NT2/D1 (cell line): ENCODE measurements around the gene FAM210B.
A peak's percentile ranks its signal among the peaks of the same experiment; 100 is the strongest.
"Not testable (repeated sequence)": the region's sequence is repeated elsewhere in the genome, so short reads cannot be mapped to it uniquely, and the experiment has no call there.

Experiments used
- DNase-seq: peaks from one replicate; pipeline ENCODE4 v3.0.0-alpha.2; 2011; ENCODE audit warnings: low read depth, low spot score
- H3K27me3 ChIP-seq: 2 replicates; pipeline ENCODE4 v1.6.0; 2011; ENCODE audit warnings: mild to moderate bottlenecking; ENCODE audit not compliant: insufficient read length, insufficient read depth
- H3K36me3 ChIP-seq: 2 replicates; pipeline ENCODE4 v1.6.1; 2011; ENCODE audit warnings: mild to moderate bottlenecking, low read length, mixed read lengths; ENCODE audit not compliant: insufficient read depth, insufficient read length
- H3K4me1 ChIP-seq: 2 replicates; pipeline ENCODE4 v1.5.1; 2011; ENCODE audit not compliant: insufficient read depth, insufficient read length
- H3K4me3 ChIP-seq: 2 replicates; pipeline ENCODE4 v1.5.1; 2011; ENCODE audit warnings: low read depth; ENCODE audit not compliant: insufficient read length
- H3K9ac ChIP-seq: 2 replicates; pipeline ENCODE4 v1.6.0; 2011; ENCODE audit warnings: low read depth; ENCODE audit not compliant: insufficient read length
- H3K9me3 ChIP-seq: 2 replicates; pipeline ENCODE4 v1.5.1; 2011; ENCODE audit warnings: mild to moderate bottlenecking, low read length; ENCODE audit not compliant: insufficient read depth
- SUZ12 ChIP-seq: IDR thresholded peaks from 2 replicates; pipeline ENCODE4 v1.6.1; 2011; ENCODE audit not compliant: insufficient read length, insufficient read depth; ENCODE audit errors: extremely low read depth
- YY1 ChIP-seq: IDR thresholded peaks from 2 replicates; pipeline ENCODE4 v1.6.1; 2011; ENCODE audit not compliant: insufficient read length, insufficient read depth
- ZNF274 ChIP-seq: IDR thresholded peaks from 2 replicates; pipeline ENCODE4 v1.6.1; 2011; ENCODE audit warnings: mild to moderate bottlenecking, low read depth, low read length

Gene FAM210B

GRCh38 chr20:56392132-56392880, 33.5 kb downstream of the FAM210B start, which contains the start of the genes AURKA and CSTF1:
TSS of gene AURKA (minus strand) at chr20:56392215. CDS start at chr20:56388197, 4,018 bp downstream.
TSS of gene CSTF1 (plus strand) at chr20:56392645. CDS start at chr20:56395553, 2,908 bp downstream.
- DNase-seq, result peak; percentile 99
- Histone ChIP-seq H3K4me1 (peaks cover 2% of the 10 kb centered on the region), H3K4me3 (peak within 1 kb of the TSS; percentile 97), H3K36me3 (peaks cover 70% of the 10 kb centered on the region), H3K9ac (peak within 1 kb of the TSS; percentile 95), H3K9me3 (no peaks in the 10 kb centered on the region), H3K27me3 (no peaks in the 10 kb centered on the region)
- TF ChIP-seq YY1 (peak; percentile 90), ZNF274 (no peak), SUZ12 (no peak)

- H3K9me3 ChIP-seq, result no peaks in the 10 kb centered on the region
- no peaks in the 10 kb centered on the region for H3K27me3 ChIP-seq
- TF ChIP-seq SUZ12 (no peak), YY1 (no peak), ZNF274 (no peak)
- H3K36me3 ChIP-seq, result peaks cover 70% of the 10 kb centered on the region
- no peak for DNase-seq
- H3K4me1 ChIP-seq, result peaks cover 2% of the 10 kb centered on the region
- H3K9ac ChIP-seq, result peak overlapping the region; percentile 95
- peak overlapping the region; percentile 97 for H3K4me3 ChIP-seq
Measured at GRCh38 chr20:56392881-56393482, 34.2 kb downstream of the FAM210B start.

GRCh38 chr20:56393653-56394052, 34.9 kb downstream of the FAM210B start:
- TF ChIP-seq YY1 (no peak), ZNF274 (no peak), SUZ12 (no peak)
- peak overlapping the region; percentile 95 for H3K9ac ChIP-seq
- DNase-seq, result no peak
- peak overlapping the region; percentile 97 for H3K4me3 ChIP-seq
- H3K36me3 ChIP-seq, result peaks cover 71% of the 10 kb centered on the region
- H3K9me3 ChIP-seq, result no peaks in the 10 kb centered on the region
- H3K27me3 ChIP-seq, result no peaks in the 10 kb centered on the region
- H3K4me1 ChIP-seq, result no peaks in the 10 kb centered on the region

GRCh38 chr20:56395166-56395565, 36.4 kb downstream of the FAM210B start:
- H3K4me3 ChIP-seq, result no peak overlapping the region
- no peak for TF ChIP-seq YY1
- no peak for TF ChIP-seq SUZ12
- no peak for TF ChIP-seq ZNF274
- no peaks in the 10 kb centered on the region for H3K4me1 ChIP-seq
- no peaks in the 10 kb centered on the region for H3K27me3 ChIP-seq
- peaks cover 71% of the 10 kb centered on the region for H3K36me3 ChIP-seq
- H3K9me3 ChIP-seq, result no peaks in the 10 kb centered on the region
- DNase-seq, result no peak
- H3K9ac ChIP-seq, result no peak overlapping the region

GRCh38 chr20:56400001-56400640, 41.3 kb downstream of the FAM210B start:
- H3K4me1 ChIP-seq, result no peaks in the 10 kb centered on the region
- no peak overlapping the region for H3K9ac ChIP-seq
- no peak overlapping the region for H3K4me3 ChIP-seq
- no peaks in the 10 kb centered on the region for H3K27me3 ChIP-seq
- DNase-seq, result peak; percentile 56
- H3K9me3 ChIP-seq, result no peaks in the 10 kb centered on the region
- TF ChIP-seq YY1 (no peak), ZNF274 (no peak), SUZ12 (no peak)
- H3K36me3 ChIP-seq, result peaks cover 90% of the 10 kb centered on the region

GRCh38 chr20:56403465-56403864, 44.7 kb downstream of the FAM210B start:
- H3K4me3 ChIP-seq, result no peak overlapping the region
- H3K9me3 ChIP-seq, result no peaks in the 10 kb centered on the region
- peaks cover 85% of the 10 kb centered on the region for H3K36me3 ChIP-seq
- TF ChIP-seq SUZ12, result no peak
- TF ChIP-seq ZNF274, result no peak
- no peak for TF ChIP-seq YY1
- no peak for DNase-seq
- no peaks in the 10 kb centered on the region for H3K4me1 ChIP-seq
- H3K9ac ChIP-seq, result no peak overlapping the region
- no peaks in the 10 kb centered on the region for H3K27me3 ChIP-seq

GRCh38 chr20:56405356-56405755, 46.6 kb downstream of the FAM210B start:
- H3K36me3 ChIP-seq, result peaks cover 85% of the 10 kb centered on the region
- H3K9me3 ChIP-seq, H3K4me3 ChIP-seq, H3K9ac ChIP-seq, H3K27me3 ChIP-seq, H3K4me1 ChIP-seq, DNase-seq: not testable (repeated sequence)
